Rectal smooth muscle tissue (tissue), 1 donor: ENCODE results near the gene EPB41L4A.

Source experiments
- H3K27ac ChIP-seq: one replicate; pipeline ENCODE4 v1.7.0; 2013; ENCODE audit warnings: low read depth, low read length, inconsistent platforms
- H3K27me3 ChIP-seq: one replicate; pipeline ENCODE4 v1.7.0; 2013; ENCODE audit warnings: low read length; ENCODE audit not compliant: control insufficient read depth, insufficient read depth
- H3K36me3 ChIP-seq: one replicate; pipeline ENCODE4 v1.7.0; 2013; ENCODE audit warnings: low read length; ENCODE audit not compliant: control insufficient read depth, insufficient read depth
- H3K4me1 ChIP-seq: one replicate; pipeline ENCODE4 v1.7.0; 2013; ENCODE audit warnings: low read length; ENCODE audit not compliant: control insufficient read depth, insufficient read depth
- H3K4me3 ChIP-seq: one replicate; pipeline ENCODE4 v1.7.0; 2013; ENCODE audit warnings: low read length
- H3K9ac ChIP-seq: one replicate; pipeline ENCODE4 v1.7.0; 2013; ENCODE audit warnings: low read length

The EPB41L4A gene

GRCh38 chr5:112346411-112347044 is 72.5 kb downstream of the EPB41L4A start:
- Histone ChIP-seq H3K36me3 (no peaks in the 10 kb centered on the region), H3K27ac (no peak overlapping the region), H3K4me1 (no peaks in the 10 kb centered on the region), H3K27me3 (no peaks in the 10 kb centered on the region), H3K4me3 (no peak overlapping the region), H3K9ac (no peak overlapping the region)

GRCh38 chr5:112344540-112344939 is 74.5 kb downstream of the EPB41L4A start:
- Histone ChIP-seq H3K9ac (no peak overlapping the region), H3K27me3 (no peaks in the 10 kb centered on the region), H3K27ac (no peak overlapping the region), H3K4me3 (no peak overlapping the region), H3K36me3 (no peaks in the 10 kb centered on the region), H3K4me1 (no peaks in the 10 kb centered on the region)

- Histone ChIP-seq H3K27me3 (no peaks in the 10 kb centered on the region), H3K27ac (no peak overlapping the region), H3K36me3 (no peaks in the 10 kb centered on the region), H3K4me3 (no peak overlapping the region), H3K4me1 (no peaks in the 10 kb centered on the region), H3K9ac (no peak overlapping the region)
Observed at GRCh38 chr5:112342389-112342788, 76.7 kb downstream of the EPB41L4A start.

- Histone ChIP-seq H3K4me3 (no peak overlapping the region), H3K36me3 (no peaks in the 10 kb centered on the region), H3K27ac (no peak overlapping the region), H3K4me1 (no peaks in the 10 kb centered on the region), H3K27me3 (no peaks in the 10 kb centered on the region), H3K9ac (no peak overlapping the region)
Observed at GRCh38 chr5:112339761-112340160, 79.3 kb downstream of the EPB41L4A start.

GRCh38 chr5:112338681-112339337 is 80.3 kb downstream of the EPB41L4A start:
- Histone ChIP-seq H3K27me3 (no peaks in the 10 kb centered on the region), H3K27ac (no peak overlapping the region), H3K36me3 (no peaks in the 10 kb centered on the region), H3K4me3 (no peak overlapping the region), H3K4me1 (no peaks in the 10 kb centered on the region), H3K9ac (no peak overlapping the region)

- no peaks in the 10 kb centered on the region for H3K36me3 ChIP-seq
- no peak overlapping the region for H3K9ac ChIP-seq
- H3K4me1 ChIP-seq, result no peaks in the 10 kb centered on the region
- H3K27ac ChIP-seq, result no peak overlapping the region
- no peaks in the 10 kb centered on the region for H3K27me3 ChIP-seq
- H3K4me3 ChIP-seq, result no peak overlapping the region
Observed at GRCh38 chr5:112333331-112333781, 85.7 kb downstream of the EPB41L4A start.

- Histone ChIP-seq H3K27me3 (no peaks in the 10 kb centered on the region), H3K4me1 (no peaks in the 10 kb centered on the region), H3K36me3 (no peaks in the 10 kb centered on the region), H3K27ac (no peak overlapping the region), H3K4me3 (no peak overlapping the region), H3K9ac (no peak overlapping the region)
Observed at GRCh38 chr5:112331892-112332291, 87.2 kb downstream of the EPB41L4A start.

- Histone ChIP-seq H3K36me3 (no peaks in the 10 kb centered on the region), H3K9ac (no peak overlapping the region), H3K4me3 (no peak overlapping the region), H3K4me1 (no peaks in the 10 kb centered on the region), H3K27me3 (no peaks in the 10 kb centered on the region), H3K27ac (no peak overlapping the region)
Observed at GRCh38 chr5:112329419-112330090, 89.5 kb downstream of the EPB41L4A start.

GRCh38 chr5:112323166-112323565 is 95.9 kb downstream of the EPB41L4A start:
- Histone ChIP-seq H3K27me3 (no peaks in the 10 kb centered on the region), H3K36me3 (no peaks in the 10 kb centered on the region), H3K4me3 (no peak overlapping the region), H3K4me1 (no peaks in the 10 kb centered on the region), H3K27ac (no peak overlapping the region), H3K9ac (no peak overlapping the region)

- no peak overlapping the region for H3K27ac ChIP-seq
- no peaks in the 10 kb centered on the region for H3K36me3 ChIP-seq
- no peaks in the 10 kb centered on the region for H3K27me3 ChIP-seq
- H3K4me1 ChIP-seq, result no peaks in the 10 kb centered on the region
- no peak overlapping the region for H3K4me3 ChIP-seq
- H3K9ac ChIP-seq, result no peak overlapping the region
Observed at GRCh38 chr5:112320408-112320807, 98.7 kb downstream of the EPB41L4A start.

GRCh38 chr5:112318346-112318745 is 100.7 kb downstream of the EPB41L4A start:
- H3K27me3 ChIP-seq, result no peaks in the 10 kb centered on the region
- H3K4me1 ChIP-seq, result no peaks in the 10 kb centered on the region
- no peak overlapping the region for H3K9ac ChIP-seq
- no peak overlapping the region for H3K27ac ChIP-seq
- H3K4me3 ChIP-seq, result no peak overlapping the region
- no peaks in the 10 kb centered on the region for H3K36me3 ChIP-seq

- H3K27ac ChIP-seq, result no peak overlapping the region
- no peaks in the 10 kb centered on the region for H3K36me3 ChIP-seq
- no peaks in the 10 kb centered on the region for H3K27me3 ChIP-seq
- H3K4me3 ChIP-seq, result no peak overlapping the region
- no peak overlapping the region for H3K9ac ChIP-seq
- H3K4me1 ChIP-seq, result no peaks in the 10 kb centered on the region
Observed at GRCh38 chr5:112317866-112318265, 101.2 kb downstream of the EPB41L4A start.
